ENCODE results near the gene TMEM250.

DNA sequence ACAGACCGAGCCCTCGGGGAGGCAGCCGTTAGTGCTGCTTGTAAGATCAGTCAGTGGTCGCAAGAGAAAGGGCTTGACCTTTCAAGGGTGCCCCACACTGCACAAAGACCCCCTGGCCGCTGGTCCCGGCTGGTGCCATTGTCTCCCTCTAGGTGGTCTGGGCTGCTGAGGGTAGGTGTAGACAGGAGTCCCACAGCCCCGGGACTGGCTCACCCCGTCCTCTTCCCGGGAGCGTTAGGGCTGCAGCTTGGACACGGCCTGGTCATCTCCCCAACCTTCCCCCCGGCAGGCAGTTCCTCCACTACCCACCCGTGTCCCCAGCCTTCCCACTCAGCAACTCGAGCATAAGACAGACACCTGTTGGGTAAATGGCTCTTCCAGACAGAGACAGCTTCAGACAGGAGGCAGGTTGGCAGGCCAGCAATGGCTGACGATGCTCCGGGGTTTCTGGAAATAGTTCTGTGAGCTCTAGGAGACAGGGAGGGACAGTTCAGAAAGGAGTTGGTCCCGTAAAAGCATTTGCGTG is 15.3 kb upstream of the TMEM250 start:
- TF ChIP-seq, protein P1, sequence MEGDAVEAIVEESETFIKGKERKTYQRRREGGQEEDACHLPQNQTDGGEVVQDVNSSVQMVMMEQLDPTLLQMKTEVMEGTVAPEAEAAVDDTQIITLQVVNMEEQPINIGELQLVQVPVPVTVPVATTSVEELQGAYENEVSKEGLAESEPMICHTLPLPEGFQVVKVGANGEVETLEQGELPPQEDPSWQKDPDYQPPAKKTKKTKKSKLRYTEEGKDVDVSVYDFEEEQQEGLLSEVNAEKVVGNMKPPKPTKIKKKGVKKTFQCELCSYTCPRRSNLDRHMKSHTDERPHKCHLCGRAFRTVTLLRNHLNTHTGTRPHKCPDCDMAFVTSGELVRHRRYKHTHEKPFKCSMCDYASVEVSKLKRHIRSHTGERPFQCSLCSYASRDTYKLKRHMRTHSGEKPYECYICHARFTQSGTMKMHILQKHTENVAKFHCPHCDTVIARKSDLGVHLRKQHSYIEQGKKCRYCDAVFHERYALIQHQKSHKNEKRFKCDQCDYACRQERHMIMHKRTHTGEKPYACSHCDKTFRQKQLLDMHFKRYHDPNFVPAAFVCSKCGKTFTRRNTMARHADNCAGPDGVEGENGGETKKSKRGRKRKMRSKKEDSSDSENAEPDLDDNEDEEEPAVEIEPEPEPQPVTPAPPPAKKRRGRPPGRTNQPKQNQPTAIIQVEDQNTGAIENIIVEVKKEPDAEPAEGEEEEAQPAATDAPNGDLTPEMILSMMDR (IDR thresholded peaks at IDR 0.05; ENCODE audit: low read depth, low read length, missing input control): no peak
- TF ChIP-seq, protein P2, sequence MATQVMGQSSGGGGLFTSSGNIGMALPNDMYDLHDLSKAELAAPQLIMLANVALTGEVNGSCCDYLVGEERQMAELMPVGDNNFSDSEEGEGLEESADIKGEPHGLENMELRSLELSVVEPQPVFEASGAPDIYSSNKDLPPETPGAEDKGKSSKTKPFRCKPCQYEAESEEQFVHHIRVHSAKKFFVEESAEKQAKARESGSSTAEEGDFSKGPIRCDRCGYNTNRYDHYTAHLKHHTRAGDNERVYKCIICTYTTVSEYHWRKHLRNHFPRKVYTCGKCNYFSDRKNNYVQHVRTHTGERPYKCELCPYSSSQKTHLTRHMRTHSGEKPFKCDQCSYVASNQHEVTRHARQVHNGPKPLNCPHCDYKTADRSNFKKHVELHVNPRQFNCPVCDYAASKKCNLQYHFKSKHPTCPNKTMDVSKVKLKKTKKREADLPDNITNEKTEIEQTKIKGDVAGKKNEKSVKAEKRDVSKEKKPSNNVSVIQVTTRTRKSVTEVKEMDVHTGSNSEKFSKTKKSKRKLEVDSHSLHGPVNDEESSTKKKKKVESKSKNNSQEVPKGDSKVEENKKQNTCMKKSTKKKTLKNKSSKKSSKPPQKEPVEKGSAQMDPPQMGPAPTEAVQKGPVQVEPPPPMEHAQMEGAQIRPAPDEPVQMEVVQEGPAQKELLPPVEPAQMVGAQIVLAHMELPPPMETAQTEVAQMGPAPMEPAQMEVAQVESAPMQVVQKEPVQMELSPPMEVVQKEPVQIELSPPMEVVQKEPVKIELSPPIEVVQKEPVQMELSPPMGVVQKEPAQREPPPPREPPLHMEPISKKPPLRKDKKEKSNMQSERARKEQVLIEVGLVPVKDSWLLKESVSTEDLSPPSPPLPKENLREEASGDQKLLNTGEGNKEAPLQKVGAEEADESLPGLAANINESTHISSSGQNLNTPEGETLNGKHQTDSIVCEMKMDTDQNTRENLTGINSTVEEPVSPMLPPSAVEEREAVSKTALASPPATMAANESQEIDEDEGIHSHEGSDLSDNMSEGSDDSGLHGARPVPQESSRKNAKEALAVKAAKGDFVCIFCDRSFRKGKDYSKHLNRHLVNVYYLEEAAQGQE (IDR thresholded peaks at IDR 0.05): no peak

All from liver (tissue), 2 donors.